Osteoblast (primary cell): Measurements from ENCODE around the gene UBE3D. TPM values are rescaled to one million over a fixed set of nuclear protein-coding genes. Genes with fewer than 3 reads are reported as not detected.

ENCODE experiments used
- DNase-seq: peaks from one replicate; pipeline ENCODE4 v3.0.0; 2011; ENCODE audit warnings: low spot score, mixed read lengths; ENCODE audit not compliant: insufficient read length; ENCODE audit errors: missing footprints
- H2AFZ ChIP-seq: 2 replicates; pipeline ENCODE4 v1.6.0; 2011; ENCODE audit warnings: mild to moderate bottlenecking, low read length
- H3K27ac ChIP-seq: 2 replicates; pipeline ENCODE4 v1.5.1; 2011; ENCODE audit warnings: mild to moderate bottlenecking, low read depth, low read length, moderate library complexity
- H3K27me3 ChIP-seq: 2 replicates; pipeline ENCODE4 v1.6.0; 2012; ENCODE audit warnings: mild to moderate bottlenecking, control low read depth, inconsistent platforms, low read length, moderate library complexity; ENCODE audit not compliant: insufficient read depth
- H3K36me3 ChIP-seq: 2 replicates; pipeline ENCODE4 v1.5.1; 2011; ENCODE audit warnings: mild to moderate bottlenecking, low read length, control low read depth, moderate library complexity; ENCODE audit not compliant: insufficient read depth
- H3K4me1 ChIP-seq: 2 replicates; pipeline ENCODE4 v1.5.1; 2011; ENCODE audit warnings: mild to moderate bottlenecking, low read length, control low read depth, moderate library complexity; ENCODE audit not compliant: insufficient read depth
- H3K4me2 ChIP-seq: 2 replicates; pipeline ENCODE4 v1.6.0; 2011; ENCODE audit warnings: mild to moderate bottlenecking, low read length; ENCODE audit not compliant: insufficient read depth
- H3K4me3 ChIP-seq: fragments of 200-600 bp; sonication (generic); 3 replicates; pipeline ENCODE4 v1.5.1; 2012; ENCODE audit warnings: mild to moderate bottlenecking, low read length, inconsistent platforms; ENCODE audit not compliant: insufficient read depth
- H3K79me2 ChIP-seq: 2 replicates; pipeline ENCODE4 v1.6.0; 2012; ENCODE audit warnings: mild to moderate bottlenecking, low read length, control low read depth, inconsistent platforms; ENCODE audit not compliant: insufficient read depth
- H3K9me3 ChIP-seq: 2 replicates; pipeline ENCODE4 v1.5.1; 2011; ENCODE audit warnings: low read depth, low read length, control low read depth
- H4K20me1 ChIP-seq: 2 replicates; pipeline ENCODE4 v1.6.0; 2012; ENCODE audit warnings: mild to moderate bottlenecking, low read length, control low read depth; ENCODE audit not compliant: insufficient read depth
- CTCF ChIP-seq: IDR thresholded peaks from 2 replicates; pipeline ENCODE4 v1.5.1; 2011; ENCODE audit warnings: mild to moderate bottlenecking, low read depth, low read length, moderate library complexity; ENCODE audit errors: extremely low read depth
- total RNA-seq: library from RNA; depleted of rRNA; stranded (reverse); fragments of >200 nt; gene quantifications from 2 replicates; pipeline ENCODE4 v1.2.3, GENCODE V29; 2012

The UBE3D gene
- total RNA-seq, 1 donor = 8.3 TPM

GRCh38 chr6:82906951-82907350 is 158.7 kb downstream of the UBE3D start:
- H3K4me2 ChIP-seq = peak overlapping the region; percentile 39
- no peaks in the 10 kb centered on the region for H3K36me3 ChIP-seq
- H3K4me1 ChIP-seq = peaks cover 14% of the 10 kb centered on the region
- no peaks in the 10 kb centered on the region for H3K27me3 ChIP-seq
- no peak overlapping the region for H2AFZ ChIP-seq
- H3K27ac ChIP-seq = no peak overlapping the region
- H3K4me3 ChIP-seq = no peak overlapping the region
- peak; percentile 80 for DNase-seq
- no peaks in the 10 kb centered on the region for H4K20me1 ChIP-seq
- H3K79me2 ChIP-seq = no peaks in the 10 kb centered on the region
- no peaks in the 10 kb centered on the region for H3K9me3 ChIP-seq
- TF ChIP-seq CTCF = no peak

GRCh38 chr6:82906489-82906888 is 159.2 kb downstream of the UBE3D start:
- Histone ChIP-seq H3K79me2 (no peaks in the 10 kb centered on the region), H3K9me3 (no peaks in the 10 kb centered on the region), H3K27ac (no peak overlapping the region), H3K4me2 (peak overlapping the region; percentile 39), H3K27me3 (no peaks in the 10 kb centered on the region), H3K4me1 (peaks cover 14% of the 10 kb centered on the region), H4K20me1 (no peaks in the 10 kb centered on the region), H2AFZ (no peak overlapping the region), H3K4me3 (no peak overlapping the region), H3K36me3 (no peaks in the 10 kb centered on the region)
- no peak for DNase-seq
- TF ChIP-seq CTCF = no peak

- no peaks in the 10 kb centered on the region for H3K9me3 ChIP-seq
- no peak overlapping the region for H2AFZ ChIP-seq
- H3K4me1 ChIP-seq = peaks cover 14% of the 10 kb centered on the region
- no peak overlapping the region for H3K4me3 ChIP-seq
- no peaks in the 10 kb centered on the region for H3K36me3 ChIP-seq
- no peaks in the 10 kb centered on the region for H4K20me1 ChIP-seq
- no peak overlapping the region for H3K4me2 ChIP-seq
- no peak for DNase-seq
- no peak overlapping the region for H3K27ac ChIP-seq
- H3K27me3 ChIP-seq = no peaks in the 10 kb centered on the region
- no peaks in the 10 kb centered on the region for H3K79me2 ChIP-seq
- TF ChIP-seq CTCF = no peak
These were observed 160.8 kb downstream of the UBE3D start for GRCh38 chr6:82904860-82905259.

- Histone ChIP-seq H3K79me2 (no peaks in the 10 kb centered on the region), H3K4me1 (peaks cover 14% of the 10 kb centered on the region), H4K20me1 (no peaks in the 10 kb centered on the region), H3K36me3 (no peaks in the 10 kb centered on the region), H3K27ac (no peak overlapping the region), H3K4me3 (no peak overlapping the region), H3K9me3 (no peaks in the 10 kb centered on the region), H3K27me3 (no peaks in the 10 kb centered on the region), H2AFZ (no peak overlapping the region), H3K4me2 (no peak overlapping the region)
- DNase-seq = no peak
- no peak for TF ChIP-seq CTCF
These were observed 161.4 kb downstream of the UBE3D start for GRCh38 chr6:82904257-82904656.
